H1 (cell line): ENCODE data around the gene DENND2A. TPM values are rescaled to one million over a fixed set of nuclear protein-coding genes. Genes with fewer than 3 reads are reported as not detected.

Experiments used
- CTCF ChIA-PET: fragments of 300-600 bp; sonication (Branson Sonifier 250); formaldehyde crosslinking; loops from one replicate; lab custom pipeline; 2021; ENCODE audit not compliant: partially characterized antibody; lab: Charles Lee
- POLR2A ChIA-PET: fragments of 300-600 bp; sonication (Branson Sonifier 250); formaldehyde crosslinking; loops from one replicate; lab custom pipeline; 2021; ENCODE audit warnings: inconsistent platforms; ENCODE audit not compliant: partially characterized antibody; lab: Charles Lee
- DNase-seq, 2 experiments: peaks; one replicate each; pipeline versions ENCODE4 v3.0.0 to v3.0.0-alpha.2; 2010 to 2022; ENCODE audit warnings: low spot score in 2 of 2, low read depth in 1 of 2, mixed read lengths in 1 of 2
- FAIRE-seq: peaks from 2 replicates; lab custom pipeline; 2011; peaks lifted over from hg19 to GRCh38; lab: Jason Lieb, UNC
- H2AFZ ChIP-seq: 2 replicates; pipeline ENCODE4 v1.8.1; 2012; ENCODE audit warnings: low read length, inconsistent platforms
- H2AK5ac ChIP-seq: 2 replicates; pipeline ENCODE4 v1.6.1; 2013; ENCODE audit warnings: low read depth, low read length
- H2BK120ac ChIP-seq: replicated peaks from 2 replicates; pipeline ENCODE3; 2013; ENCODE audit warnings: low read depth, low read length, inconsistent platforms
- H2BK12ac ChIP-seq: 2 replicates; pipeline ENCODE4 v1.6.1; 2013; ENCODE audit warnings: low read depth, low read length
- H2BK15ac ChIP-seq: 2 replicates; pipeline ENCODE4 v1.6.1; 2013; ENCODE audit warnings: low read length
- H2BK20ac ChIP-seq: 2 replicates; pipeline ENCODE4 v1.6.1; 2013; ENCODE audit warnings: low read length
- H2BK5ac ChIP-seq: 2 replicates; pipeline ENCODE4 v1.6.1; 2013; ENCODE audit warnings: low read depth, low read length
- H3K14ac ChIP-seq: 2 replicates; pipeline ENCODE4 v1.6.1; 2013; ENCODE audit warnings: inconsistent platforms; ENCODE audit not compliant: insufficient read length
- H3K18ac ChIP-seq: 2 replicates; pipeline ENCODE4 v1.6.1; 2013; ENCODE audit warnings: low read length; ENCODE audit errors: extremely low read depth
- H3K23ac ChIP-seq: 2 replicates; pipeline ENCODE4 v1.6.1; 2013; ENCODE audit warnings: inconsistent platforms; ENCODE audit not compliant: insufficient read length
- H3K23me2 ChIP-seq: 2 replicates; pipeline ENCODE4 v1.6.1; 2013; ENCODE audit warnings: low read depth, low read length
- H3K27ac ChIP-seq: 2 replicates; pipeline ENCODE4 v1.6.1; 2011; ENCODE audit warnings: low read depth, low read length, inconsistent platforms
- H3K27me3 ChIP-seq, 4 experiments: replicated peaks in 1 of 4; 1 replicate in 1 of 4; 2 replicates in 3 of 4; pipeline versions ENCODE4 v1.6.1 to v1.8.1; 2011 to 2013; ENCODE audit warnings: low read length in 3 of 4, mild to moderate bottlenecking in 3 of 4, inconsistent platforms in 2 of 4, mixed read lengths in 2 of 4, moderate library complexity in 1 of 4; ENCODE audit not compliant: control insufficient read depth in 3 of 4, insufficient read depth in 3 of 4; ENCODE audit errors: extremely low read depth in 1 of 4
- H3K36me3 ChIP-seq, 4 experiments: 2 replicates each; pipeline versions ENCODE4 v1.6.1 to v1.8.1; 2011 to 2013; ENCODE audit warnings: mild to moderate bottlenecking in 4 of 4, low read length in 3 of 4, moderate library complexity in 2 of 4, control low read depth in 1 of 4, inconsistent platforms in 1 of 4; ENCODE audit not compliant: insufficient read depth in 4 of 4, control insufficient read depth in 2 of 4
- H3K4ac ChIP-seq: replicated peaks from 2 replicates; pipeline ENCODE3; 2013; ENCODE audit warnings: low read length, low read depth, mixed read lengths, inconsistent platforms; ENCODE audit not compliant: insufficient read length
- H3K4me1 ChIP-seq, 4 experiments: replicated peaks in 1 of 4; 1 replicate in 1 of 4; 2 replicates in 3 of 4; pipeline versions ENCODE4 v1.6.1 to v1.8.1; 2011 to 2013; ENCODE audit warnings: low read length in 3 of 4, inconsistent platforms in 2 of 4, mixed read lengths in 1 of 4; ENCODE audit not compliant: insufficient read depth in 4 of 4, control insufficient read depth in 3 of 4
- H3K4me2 ChIP-seq, 2 experiments: 2 replicates each; pipeline versions ENCODE4 v1.6.1 to v1.8.1; 2011 to 2013; ENCODE audit warnings: low read depth in 2 of 2, low read length in 2 of 2, control low read depth in 1 of 2, inconsistent platforms in 1 of 2, mild to moderate bottlenecking in 1 of 2; ENCODE audit not compliant: insufficient read depth in 1 of 2
- H3K4me3 ChIP-seq, 4 experiments: fragments of 200-600, 300-600 bp in 1 of 4; sonication (generic), shearing (Covaris generic), sonication (Bioruptor Twin) in 1 of 4; 2 replicates each; pipeline versions ENCODE4 v1.5.1 to v1.8.1; 2011 to 2016; ENCODE audit warnings: low read length in 4 of 4, low read depth in 3 of 4, control low read depth in 2 of 4, inconsistent platforms in 2 of 4, mild to moderate bottlenecking in 2 of 4, mixed read lengths in 1 of 4, moderate library complexity in 1 of 4; ENCODE audit not compliant: insufficient read depth in 2 of 4; ENCODE audit errors: extremely low read depth in 1 of 4
- H3K56ac ChIP-seq: replicated peaks from 2 replicates; pipeline ENCODE3; 2013; ENCODE audit warnings: low read depth, mild to moderate bottlenecking, mixed read lengths, low read length, inconsistent platforms; ENCODE audit not compliant: insufficient read length
- H3K79me1 ChIP-seq: 2 replicates; pipeline ENCODE4 v1.6.1; 2013; ENCODE audit warnings: low read depth, low read length, control low read depth
- H3K79me2 ChIP-seq, 2 experiments: 2 replicates each; pipeline versions ENCODE4 v1.6.1 to v1.8.1; 2012 to 2013; ENCODE audit warnings: low read length in 2 of 2, mild to moderate bottlenecking in 2 of 2, inconsistent platforms in 1 of 2; ENCODE audit not compliant: insufficient read depth in 2 of 2, control insufficient read depth in 1 of 2
- H3K9ac ChIP-seq, 4 experiments: replicated peaks in 1 of 4; 1 replicate in 1 of 4; 2 replicates in 3 of 4; pipeline versions ENCODE4 v1.6.1 to v1.8.1; 2011 to 2013; ENCODE audit warnings: low read depth in 3 of 4, low read length in 3 of 4, control low read depth in 2 of 4, mild to moderate bottlenecking in 2 of 4, moderate library complexity in 2 of 4, inconsistent platforms in 1 of 4; ENCODE audit errors: extremely low read depth in 1 of 4
- H3K9me3 ChIP-seq, 2 experiments: 2 replicates each; pipeline versions ENCODE4 v1.6.1 to v1.8.1; 2012 to 2013; ENCODE audit warnings: mild to moderate bottlenecking in 2 of 2, moderate library complexity in 2 of 2, control low read depth in 1 of 2, inconsistent platforms in 1 of 2, low read depth in 1 of 2, low read length in 1 of 2, mixed read lengths in 1 of 2; ENCODE audit not compliant: insufficient read depth in 2 of 2
- H4K20me1 ChIP-seq, 2 experiments: replicated peaks in 1 of 2; 2 replicates each; pipeline versions ENCODE3 to v1.8.1; 2011 to 2013; ENCODE audit warnings: inconsistent platforms in 2 of 2, low read length in 2 of 2, mild to moderate bottlenecking in 1 of 2; ENCODE audit not compliant: insufficient read depth in 2 of 2, control insufficient read depth in 1 of 2
- H4K5ac ChIP-seq: 2 replicates; pipeline ENCODE4 v1.6.1; 2013; ENCODE audit warnings: low read length, low read depth, mixed read lengths, inconsistent platforms; ENCODE audit not compliant: insufficient read length
- H4K8ac ChIP-seq: 2 replicates; pipeline ENCODE4 v1.8.0; 2013; ENCODE audit warnings: mild to moderate bottlenecking, moderate library complexity, low read length, inconsistent platforms; ENCODE audit not compliant: insufficient read depth; ENCODE audit errors: extremely low read depth
- H4K91ac ChIP-seq: replicated peaks from 2 replicates; pipeline ENCODE3; 2013; ENCODE audit warnings: low read length, mixed read lengths, inconsistent platforms; ENCODE audit not compliant: insufficient read length
- BCL11A ChIP-seq, 2 experiments: IDR thresholded peaks; one replicate each; pipeline ENCODE4 v1.6.1; 2011; ENCODE audit warnings: low read depth in 2 of 2, low read length in 2 of 2, mild to moderate bottlenecking in 2 of 2
- CBX5 ChIP-seq: fragments of 300-800, 300-1000 bp; sonication (generic); IDR thresholded peaks from 2 replicates; pipeline ENCODE4 v1.7.1; 2016; ENCODE audit warnings: antibody characterized with exemption, low read length, low read depth
- CREB1 ChIP-seq: IDR thresholded peaks from 2 replicates; pipeline ENCODE4 v1.6.1; 2012; ENCODE audit warnings: inconsistent platforms
- HDAC2 ChIP-seq, 2 experiments: fragments of 300-600 bp in 1 of 2; sonication (generic) in 1 of 2; IDR thresholded peaks; 2 replicates each; pipeline ENCODE4 v1.6.1; 2011 to 2012; ENCODE audit warnings: low read depth in 2 of 2, low read length in 2 of 2, mild to moderate bottlenecking in 2 of 2, moderate library complexity in 2 of 2, borderline replicate concordance in 1 of 2, inconsistent platforms in 1 of 2
- KDM1A ChIP-seq: fragments of 200-600, 300-600 bp; sonication (generic); IDR thresholded peaks from 2 replicates; pipeline ENCODE4 v1.7.1; 2016; ENCODE audit warnings: mild to moderate bottlenecking, low read length, borderline replicate concordance
- POU5F1 ChIP-seq: IDR thresholded peaks from 2 replicates; pipeline ENCODE4 v1.6.1; 2011; ENCODE audit warnings: low read depth, mild to moderate bottlenecking, low read length, moderate library complexity
- RAD21 ChIP-seq, 2 experiments: IDR thresholded peaks in 1 of 2; conservative IDR thresholded peaks in 1 of 2; 2 replicates each; pipeline ENCODE4 v1.6.1; 2011; ENCODE audit warnings: low read depth in 2 of 2, low read length in 2 of 2, improper control_type of control experiment in 1 of 2, inconsistent platforms in 1 of 2, mild to moderate bottlenecking in 1 of 2, moderate library complexity in 1 of 2
- SIRT6 ChIP-seq: IDR thresholded peaks from one replicate; pipeline ENCODE4 v1.7.1; 2012; ENCODE audit warnings: low read length, inconsistent platforms
- SP2 ChIP-seq: IDR thresholded peaks from 2 replicates; pipeline ENCODE4 v1.6.1; 2012; ENCODE audit warnings: mild to moderate bottlenecking, low read length, inconsistent platforms
- SP4 ChIP-seq: IDR thresholded peaks from 2 replicates; pipeline ENCODE4 v1.6.1; 2012; ENCODE audit warnings: low read length, inconsistent platforms
- TBP ChIP-seq: IDR thresholded peaks from 2 replicates; pipeline ENCODE4 v1.6.1; 2011; ENCODE audit warnings: low read depth, low read length, improper control_type of control experiment
- whole genome bisulfite sequencing, 2 experiments: shearing (Covaris generic) in 1 of 2; methylation state at CpG; one replicate each; pipeline versions ENCODE4 v1.1.6 to v1.1.7; 2013 to 2015; ENCODE audit warnings: low lambda C conversion rate in 2 of 2, mixed read lengths in 2 of 2, inconsistent platforms in 1 of 2, low coverage in 1 of 2, missing lambda C conversion rate in 1 of 2; ENCODE audit not compliant: insufficient replicate concordance in 2 of 2, insufficient coverage in 1 of 2, insufficient read length in 1 of 2; ENCODE audit errors: extremely low coverage in 1 of 2, missing lambda C conversion rate in 1 of 2; 5-methylcytosine and 5-hydroxymethylcytosine counted together
- polyA plus RNA-seq, 7 experiments: library from polyadenylated mRNA; depleted of rRNA in 3 of 7; stranded (reverse) in 5 of 7; unstranded in 2 of 7; fragments of >200 nt in 5 of 7; fragments of 200-250 nt in 2 of 7; gene quantifications; 1 replicate in 5 of 7; 2 replicates in 1 of 7; 4 replicates in 1 of 7; pipeline versions ENCODE4 v1.2.1 to v1.2.3, GENCODE V29; 2011 to 2013; ENCODE audit warnings: missing spikeins in 2 of 7, mixed read lengths in 2 of 7
- total RNA-seq: library from RNA; stranded (reverse); fragmentation: NEBNext Ultra II Directional; extraction: Animal tissue kit (Norgen Biotek cat#: 25700); gene quantifications from 2 replicates; pipeline ENCODE4 v1.2.1, GENCODE V29; 2021

Gene DENND2A
- total and polyA plus RNA-seq, 2 of the 8 experiments (the other 6 are each of a cell fraction or from before 2014, with no cell fraction given), result 5.0 to 13.0 TPM

- DNase-seq, result no peak
- Histone ChIP-seq H3K79me2 (no peaks in the 10 kb centered on the region), H3K14ac (no peak overlapping the region)
- 96% methylated on average over 16 of the region's 16 CpGs; no CpG with 5 or more reads in 1 of the 2 experiments for WGBS, 2 experiments
- no peak for TF ChIP-seq CBX5
- TF ChIP-seq RAD21 (IDR thresholded peaks at IDR 0.05 in 1 of 2, conservative IDR thresholded peaks at IDR 0.05 in 1 of 2; ENCODE audit: low read depth in 2 of 2, low read length in 2 of 2), result no peak
- no peak for TF ChIP-seq SP2
- no peak for TF ChIP-seq HDAC2 (IDR thresholded peaks at IDR 0.05; ENCODE audit: borderline replicate concordance in 1 of 2, low read depth in 2 of 2, low read length in 2 of 2)
- no peak for TF ChIP-seq CREB1
- TF ChIP-seq BCL11A (IDR thresholded peaks at IDR 0.05; ENCODE audit: low read depth in 2 of 2, low read length in 2 of 2), result no peak
- no peak for TF ChIP-seq KDM1A
- no peak for TF ChIP-seq POU5F1
- no peak for TF ChIP-seq SIRT6
- TF ChIP-seq SP4, result no peak
- no peak for TF ChIP-seq TBP
- TF ChIP-seq, all 59 proteins: peak for 0
- Histone ChIP-seq H4K91ac (no peak overlapping the region), H3K4me1 (peaks cover 6 to 22% (median 8%) of the 10 kb centered on the region in 4 experiments), H3K9ac (no peak overlapping the region), H3K23me2 (peaks cover 6% of the 10 kb centered on the region; the same call in 1 of the 2 replicates), H3K4me2 (no peak overlapping the region), H3K18ac (no peak overlapping the region), H4K20me1 (no peaks in the 10 kb centered on the region), H3K4ac (no peak overlapping the region), H3K23ac (no peak overlapping the region), H3K4me3 (no peak overlapping the region), H3K36me3 (no peaks in the 10 kb centered on the region), H2BK12ac (no peak overlapping the region; the same call in 1 of the 2 replicates), H3K56ac (no peak overlapping the region), H2AK5ac (no peak overlapping the region), H2BK5ac (no peak overlapping the region), H3K27ac (no peak overlapping the region), H2BK20ac (no peak overlapping the region), H3K9me3 (no peaks in the 10 kb centered on the region), H4K5ac (no peak overlapping the region), H2BK15ac (no peak overlapping the region), H4K8ac (no peak overlapping the region), H3K27me3 (no peaks in the 10 kb centered on the region), H2BK120ac (no peak overlapping the region), H2AFZ (no peak overlapping the region), H3K79me1 (no peaks in the 10 kb centered on the region)
- POLR2A ChIA-PET, result no interaction called here
- CTCF ChIA-PET, result interaction anchor here (0.7 to 2.5 kb wide), 5 partner anchors 10 to 103 kb away, joined by 3 to 7 read pairs (median 5); no protein-coding TSS in a partner anchor
- no peak for FAIRE-seq
Measured at GRCh38 chr7:140544388-140544826, 96.2 kb downstream of the DENND2A start.
